ENCODE measurements around the gene ICA1.

The ICA1 gene

DNA sequence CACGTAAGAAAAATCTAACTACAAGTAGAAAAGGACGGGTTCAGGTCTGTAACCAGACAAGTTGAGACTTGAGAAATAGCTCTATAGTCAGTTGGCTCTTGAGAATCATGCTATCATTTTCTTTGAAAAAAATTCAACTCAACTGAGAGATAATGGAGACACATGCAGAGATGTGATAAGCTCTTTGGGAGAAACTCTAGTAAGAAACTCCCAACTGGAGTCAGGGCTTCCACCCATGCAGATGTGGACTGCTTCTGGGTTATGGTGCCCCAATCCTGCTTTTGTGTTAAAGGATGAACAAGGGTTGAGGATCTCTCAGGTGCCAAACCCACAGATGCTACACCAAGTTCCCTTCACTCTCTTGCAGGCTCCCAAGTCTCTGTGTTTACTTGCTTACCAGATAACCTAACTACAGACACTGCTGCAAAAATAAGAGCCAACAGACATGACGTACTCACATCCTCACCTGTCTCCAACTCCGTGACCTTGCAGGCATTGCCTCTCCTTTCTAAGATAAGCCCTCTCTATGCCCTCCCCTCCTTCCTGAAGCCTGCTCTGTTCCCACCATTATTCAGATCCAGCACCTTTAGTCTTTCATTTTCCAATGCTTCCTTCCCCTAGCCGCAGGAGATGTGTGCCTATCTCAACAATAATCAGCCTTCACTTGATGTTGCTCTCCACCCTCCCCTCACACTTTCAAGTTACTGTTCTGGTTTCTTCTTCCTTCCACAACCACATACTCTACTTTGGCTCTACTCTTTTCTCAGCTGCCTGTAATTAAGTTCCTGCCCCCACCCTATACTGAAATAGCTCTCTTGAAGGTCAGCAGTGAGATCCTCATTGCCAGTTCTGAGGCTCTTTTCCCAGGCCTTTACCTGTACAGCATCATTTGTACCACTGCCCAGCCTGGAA is 130.0 kb downstream of the ICA1 start:
- peaks cover 20 to 21% of the 10 kb centered on the region in 2 experiments for H3K4me1 ChIP-seq (ENCODE audit: control insufficient read depth in 1 of 2, insufficient read depth in 1 of 2, low read depth in 1 of 2, low read length in 1 of 2)
- TF ChIP-seq, protein P1, sequence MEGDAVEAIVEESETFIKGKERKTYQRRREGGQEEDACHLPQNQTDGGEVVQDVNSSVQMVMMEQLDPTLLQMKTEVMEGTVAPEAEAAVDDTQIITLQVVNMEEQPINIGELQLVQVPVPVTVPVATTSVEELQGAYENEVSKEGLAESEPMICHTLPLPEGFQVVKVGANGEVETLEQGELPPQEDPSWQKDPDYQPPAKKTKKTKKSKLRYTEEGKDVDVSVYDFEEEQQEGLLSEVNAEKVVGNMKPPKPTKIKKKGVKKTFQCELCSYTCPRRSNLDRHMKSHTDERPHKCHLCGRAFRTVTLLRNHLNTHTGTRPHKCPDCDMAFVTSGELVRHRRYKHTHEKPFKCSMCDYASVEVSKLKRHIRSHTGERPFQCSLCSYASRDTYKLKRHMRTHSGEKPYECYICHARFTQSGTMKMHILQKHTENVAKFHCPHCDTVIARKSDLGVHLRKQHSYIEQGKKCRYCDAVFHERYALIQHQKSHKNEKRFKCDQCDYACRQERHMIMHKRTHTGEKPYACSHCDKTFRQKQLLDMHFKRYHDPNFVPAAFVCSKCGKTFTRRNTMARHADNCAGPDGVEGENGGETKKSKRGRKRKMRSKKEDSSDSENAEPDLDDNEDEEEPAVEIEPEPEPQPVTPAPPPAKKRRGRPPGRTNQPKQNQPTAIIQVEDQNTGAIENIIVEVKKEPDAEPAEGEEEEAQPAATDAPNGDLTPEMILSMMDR (IDR thresholded peaks at IDR 0.05), result no peak
- H3K36me3 ChIP-seq, result peaks cover 5% of the 10 kb centered on the region
- H3K4me3 ChIP-seq (ENCODE audit: low read depth in 1 of 2, low read length in 1 of 2), result no peak overlapping the region
- H3K27me3 ChIP-seq, result no peaks in the 10 kb centered on the region
- no peak overlapping the region for H3K27ac ChIP-seq
- H3K9me3 ChIP-seq, result no peaks in the 10 kb centered on the region

DNA sequence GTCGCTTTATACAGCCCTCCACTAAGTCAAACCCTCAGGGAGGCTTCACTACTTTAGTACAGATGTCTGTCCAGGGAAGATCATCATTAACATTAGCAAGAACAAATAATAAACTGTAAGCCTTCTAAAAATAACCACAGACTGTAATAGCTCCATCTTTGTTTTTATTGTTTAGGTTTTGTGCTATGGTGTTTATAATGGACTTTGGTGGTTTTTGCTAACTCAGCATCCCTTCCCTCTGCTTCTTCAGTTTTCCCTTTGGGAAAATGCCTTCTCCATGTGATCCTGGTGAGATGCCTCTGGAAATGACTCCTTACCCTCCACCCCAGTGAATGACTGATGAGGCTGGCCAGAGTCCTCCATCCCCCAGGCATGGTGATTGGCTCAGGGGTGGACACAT is 131.3 kb downstream of the ICA1 start:
- Histone ChIP-seq H3K9me3 (no peaks in the 10 kb centered on the region), H3K4me3 (ENCODE audit: low read depth in 1 of 2, low read length in 1 of 2) (no peak overlapping the region), H3K27ac (no peak overlapping the region), H3K36me3 (no peaks in the 10 kb centered on the region), H3K27me3 (no peaks in the 10 kb centered on the region), H3K4me1 (ENCODE audit: control insufficient read depth in 1 of 2, insufficient read depth in 1 of 2, low read depth in 1 of 2, low read length in 1 of 2) (peaks cover 32 to 34% of the 10 kb centered on the region in 2 experiments)
- TF ChIP-seq, protein P1 (IDR thresholded peaks at IDR 0.05), result no peak

DNA sequence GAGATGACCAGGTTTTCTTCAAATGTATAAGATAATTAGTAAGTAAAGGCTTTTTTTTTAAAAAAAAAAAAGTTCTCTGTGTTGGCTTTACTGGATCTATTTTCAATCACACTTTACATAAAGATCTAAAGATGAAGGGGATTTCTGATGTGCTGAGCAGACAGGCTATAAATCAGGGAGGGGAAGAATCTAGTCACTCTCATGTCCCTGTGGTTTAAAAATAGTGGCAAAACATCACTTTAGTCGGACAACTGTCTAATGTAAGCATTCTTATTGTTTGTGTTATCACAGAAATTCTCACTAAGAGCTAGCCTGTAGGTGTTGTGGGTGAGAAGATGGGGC is 132.7 kb downstream of the ICA1 start:
- Histone ChIP-seq H3K9me3 (no peaks in the 10 kb centered on the region), H3K36me3 (no peaks in the 10 kb centered on the region), H3K27ac (no peak overlapping the region), H3K4me3 (ENCODE audit: low read depth in 1 of 2, low read length in 1 of 2) (no peak overlapping the region), H3K27me3 (no peaks in the 10 kb centered on the region), H3K4me1 (ENCODE audit: control insufficient read depth in 1 of 2, insufficient read depth in 1 of 2, low read depth in 1 of 2, low read length in 1 of 2) (peaks cover 42 to 46% of the 10 kb centered on the region in 2 experiments)
- TF ChIP-seq, protein P1 (IDR thresholded peaks at IDR 0.05), result no peak

DNA sequence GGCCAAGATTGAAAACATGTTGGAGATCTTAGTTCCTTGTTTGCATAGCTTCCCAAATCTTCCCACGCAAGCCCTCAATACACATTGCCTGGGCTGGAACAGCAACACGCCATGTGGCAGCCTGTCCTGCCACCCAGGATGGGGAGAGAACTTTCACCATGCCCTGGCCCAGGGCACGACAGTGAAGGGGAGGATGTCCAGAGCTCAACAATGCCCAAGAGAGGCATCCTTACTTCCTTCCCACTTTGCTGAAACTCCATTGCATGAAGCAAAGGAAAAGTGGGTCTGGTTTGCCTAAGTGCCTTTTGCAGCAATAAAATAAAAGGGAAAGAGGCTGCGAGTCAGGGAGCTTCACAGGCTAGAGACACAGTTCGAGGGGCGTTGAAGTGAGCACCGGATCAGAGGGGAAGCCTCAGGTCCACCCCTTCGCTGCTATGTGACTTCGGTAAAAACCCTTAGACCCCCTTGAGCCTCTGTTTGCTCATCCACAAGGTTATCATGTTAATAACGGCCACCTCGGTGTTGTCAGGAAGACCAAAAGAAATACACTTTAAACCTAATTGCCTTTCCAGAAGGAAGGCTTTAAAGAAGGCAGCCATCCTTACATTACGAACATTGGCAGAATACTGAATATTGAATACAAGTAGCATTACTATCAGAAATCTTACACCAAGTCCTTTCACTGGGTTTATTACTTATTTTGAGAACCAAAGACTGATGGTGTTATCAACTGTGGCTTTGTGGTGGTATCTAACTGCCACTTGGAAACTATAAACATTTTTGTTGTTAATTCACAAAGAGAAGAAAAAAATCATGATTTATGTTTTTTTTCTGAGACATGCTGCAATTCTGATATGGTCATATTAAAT is 133.3 kb downstream of the ICA1 start:
- H3K4me1 ChIP-seq (ENCODE audit: control insufficient read depth in 1 of 2, insufficient read depth in 1 of 2, low read depth in 1 of 2, low read length in 1 of 2), result peaks cover 42 to 46% of the 10 kb centered on the region in 2 experiments
- no peaks in the 10 kb centered on the region for H3K27me3 ChIP-seq
- H3K9me3 ChIP-seq, result no peaks in the 10 kb centered on the region
- H3K4me3 ChIP-seq (ENCODE audit: low read depth in 1 of 2, low read length in 1 of 2), result no peak overlapping the region
- TF ChIP-seq, protein P1 (IDR thresholded peaks at IDR 0.05), result no peak
- no peaks in the 10 kb centered on the region for H3K36me3 ChIP-seq
- peak overlapping the region; percentile 92 for H3K27ac ChIP-seq

DNA sequence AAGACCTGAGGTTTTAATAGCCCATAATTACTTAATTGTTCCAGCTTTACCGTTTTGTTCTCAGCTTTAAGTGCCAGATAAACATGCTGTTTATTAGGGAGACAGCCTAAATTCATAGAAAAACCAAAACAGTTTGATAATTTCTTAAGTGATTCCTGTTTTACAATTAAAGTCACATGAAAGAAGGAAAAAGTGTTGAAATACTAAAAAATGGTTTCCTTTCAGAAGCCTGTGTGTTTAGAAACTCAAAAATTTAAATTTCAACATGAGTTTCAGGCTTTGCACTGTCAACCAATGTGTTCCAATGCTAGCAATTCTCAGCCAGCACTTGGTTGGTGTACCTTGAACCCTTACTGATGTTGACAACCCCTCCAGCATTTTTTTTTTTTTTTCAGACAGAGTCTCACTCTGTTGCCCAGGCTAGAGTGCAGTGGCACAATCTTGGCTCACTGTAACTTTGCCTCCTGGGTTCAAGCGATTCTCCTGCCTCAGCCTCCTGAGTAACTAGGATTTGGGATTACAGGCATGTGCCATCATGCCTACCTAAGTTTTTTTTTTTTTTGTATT is 135.3 kb downstream of the ICA1 start:
- TF ChIP-seq, protein P1 (IDR thresholded peaks at IDR 0.05), result no peak
- Histone ChIP-seq H3K27me3 (no peaks in the 10 kb centered on the region), H3K27ac (peak overlapping the region; percentile 92), H3K4me1 (ENCODE audit: control insufficient read depth in 1 of 2, insufficient read depth in 1 of 2, low read depth in 1 of 2, low read length in 1 of 2) (peaks cover 42 to 46% of the 10 kb centered on the region in 2 experiments), H3K4me3 (ENCODE audit: low read depth in 1 of 2, low read length in 1 of 2) (peak overlapping the region in 1 of 2 experiments; percentile 40), H3K9me3 (no peaks in the 10 kb centered on the region), H3K36me3 (peaks cover 20% of the 10 kb centered on the region)

Measured in neutrophil (primary cell).